HG03066 (cell line): Measurements from ENCODE around the gene IZUMO4.
A peak's percentile ranks its signal among the peaks of the same experiment; 100 is the strongest.
"Not testable (repeated sequence)": the region's sequence is repeated elsewhere in the genome, so short reads cannot be mapped to it uniquely, and the experiment has no call there.

ENCODE experiments used
- ATAC-seq: cut with Tn5 transposase; IDR thresholded peaks from one replicate; pipeline ENCODE4 v1.9.1; 2021; ENCODE audit warnings: low read depth; ENCODE audit not compliant: unreplicated experiment

The IZUMO4 gene

DNA sequence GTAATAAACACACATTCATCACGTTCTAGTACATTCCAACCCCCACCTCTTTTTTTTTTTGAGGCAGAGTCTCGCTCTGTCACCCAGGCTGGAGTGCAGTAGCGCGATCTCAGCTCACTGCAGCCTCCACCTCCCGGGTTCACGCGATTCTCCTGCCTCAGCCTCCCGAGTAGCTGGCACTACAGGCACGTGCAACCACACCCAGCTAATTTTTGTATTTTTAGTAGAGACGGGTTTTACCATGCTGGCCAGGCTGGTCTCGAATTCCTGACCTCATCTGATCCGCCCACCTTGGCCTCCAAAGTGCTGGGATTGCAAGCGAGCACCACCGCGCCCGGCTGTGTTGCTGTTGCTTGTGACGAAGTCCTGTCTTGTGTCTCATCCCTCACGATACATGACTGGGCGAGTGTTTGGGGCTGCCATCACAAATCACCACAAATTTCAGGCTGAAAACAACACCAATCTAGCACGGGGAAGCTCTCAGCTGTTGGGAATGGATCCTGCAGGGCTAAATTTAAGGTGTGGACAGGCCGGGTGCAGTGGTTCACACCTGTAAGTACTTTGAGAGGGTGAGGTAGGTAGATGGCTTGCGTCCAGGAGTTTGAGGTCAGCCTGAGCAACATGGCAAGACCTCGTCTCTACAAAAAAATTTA lies 16.3 kb upstream of the IZUMO4 start:
- ATAC-seq: no peak

DNA sequence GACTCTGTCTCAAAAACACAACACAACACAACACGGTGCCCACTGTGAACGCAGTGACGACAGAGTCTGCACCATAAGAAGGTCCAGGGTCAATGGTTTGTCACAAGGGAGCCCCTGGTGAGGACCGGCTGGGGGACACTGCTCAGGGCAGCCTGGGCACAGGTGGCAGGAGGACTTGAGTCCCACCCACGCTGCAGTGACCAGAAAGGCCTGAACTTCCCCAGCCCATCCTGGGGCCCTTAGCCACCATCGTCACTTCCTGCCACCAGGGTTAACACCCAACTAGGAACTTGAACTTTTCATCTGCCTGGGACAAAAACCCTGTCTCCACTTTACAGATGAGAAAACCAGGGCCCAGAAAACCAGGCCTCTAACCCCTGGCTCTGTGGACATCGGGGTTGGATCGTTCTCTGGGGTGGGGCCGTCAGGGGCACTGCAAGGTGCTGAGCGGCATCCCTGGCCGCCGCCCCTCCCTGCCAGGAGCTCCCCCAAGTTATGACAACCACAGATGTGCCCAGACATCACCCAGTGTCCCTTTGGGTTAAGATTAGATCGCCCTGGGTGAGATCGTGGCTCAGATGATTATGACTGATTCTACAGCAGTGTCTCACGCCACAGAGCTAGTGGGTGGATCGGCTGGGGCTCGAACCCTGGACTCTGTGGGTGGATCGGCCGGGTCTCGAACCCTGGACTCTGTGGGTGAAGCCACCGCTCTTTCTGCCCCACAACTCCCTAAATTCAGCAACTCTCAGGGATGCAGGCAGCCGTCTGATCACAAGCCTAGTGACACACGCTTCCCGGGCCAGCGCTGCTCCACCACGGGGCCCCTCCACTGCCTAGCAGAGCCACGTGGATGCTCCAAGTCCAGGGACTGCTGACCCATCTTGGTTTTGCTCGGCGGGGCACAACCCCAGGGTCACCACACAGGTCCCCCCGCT lies 14.6 kb upstream of the IZUMO4 start:
- no peak for ATAC-seq

DNA sequence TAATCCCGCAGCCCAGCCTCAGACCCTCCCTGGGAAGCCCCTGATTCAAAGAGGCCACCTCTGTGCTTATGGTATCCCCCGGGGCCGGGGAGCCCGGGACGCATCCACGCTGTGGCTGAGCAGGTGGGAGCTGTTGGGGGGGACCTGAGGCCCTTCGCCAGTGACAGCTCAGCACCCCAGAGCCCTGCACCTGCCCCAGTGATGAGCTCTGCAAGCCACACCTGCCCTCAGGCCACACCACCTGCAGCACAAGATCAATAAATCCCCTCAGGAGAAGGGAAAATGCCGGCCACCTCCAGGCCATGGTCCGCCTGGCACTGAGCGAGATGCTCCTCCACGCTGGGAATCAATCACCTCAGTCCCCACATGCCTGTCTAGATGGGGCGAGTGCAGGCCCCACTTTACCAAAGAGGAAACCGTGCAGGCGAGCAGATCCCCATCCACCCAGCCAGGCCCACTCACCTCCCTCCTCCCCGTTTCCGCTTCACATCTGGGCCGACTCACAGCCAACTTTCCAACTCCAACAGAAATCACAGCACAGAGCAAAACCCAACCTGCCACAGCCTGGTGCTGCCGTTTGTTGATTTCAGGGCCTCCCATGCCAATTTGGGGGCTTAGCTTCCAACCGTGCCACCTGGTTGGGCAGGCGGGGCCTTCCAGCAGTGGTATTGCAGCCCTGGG lies 13.4 kb upstream of the IZUMO4 start:
- no peak for ATAC-seq

DNA sequence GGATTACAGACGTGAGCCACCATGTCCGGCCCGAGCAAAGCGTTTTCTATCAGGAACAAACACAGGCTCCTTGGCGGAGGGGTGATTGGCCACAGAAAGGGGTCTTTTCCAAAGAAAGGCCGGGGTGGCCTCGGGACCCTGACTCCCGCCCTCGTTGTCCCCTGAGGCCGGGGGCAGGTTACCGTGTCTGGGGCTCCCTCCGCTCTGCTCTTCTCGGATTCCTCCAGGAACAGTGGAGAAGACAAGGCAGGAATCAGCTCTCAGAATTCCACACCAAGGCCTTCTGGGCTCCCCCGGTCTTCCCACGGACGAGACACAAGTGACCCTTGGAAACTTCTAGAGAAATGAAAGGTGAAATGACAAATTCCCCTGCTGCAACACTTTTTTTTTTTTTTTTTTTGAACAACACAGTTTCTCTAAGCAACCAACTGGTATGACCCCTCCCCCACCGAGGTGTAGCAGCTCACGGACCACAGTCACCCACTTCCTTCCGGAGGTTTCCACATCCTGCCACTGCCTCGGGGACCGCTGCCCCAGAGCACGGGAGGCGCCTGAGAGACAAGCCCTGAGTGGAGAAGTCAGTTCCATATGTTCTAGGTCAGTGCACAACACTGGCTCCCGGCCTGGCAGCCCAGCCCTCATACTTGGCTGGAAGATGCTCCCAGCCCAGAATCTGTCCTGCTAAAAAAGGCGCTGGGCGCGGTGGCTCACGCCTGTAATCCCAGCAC lies 11.6 kb upstream of the IZUMO4 start:
- ATAC-seq: no peak

DNA sequence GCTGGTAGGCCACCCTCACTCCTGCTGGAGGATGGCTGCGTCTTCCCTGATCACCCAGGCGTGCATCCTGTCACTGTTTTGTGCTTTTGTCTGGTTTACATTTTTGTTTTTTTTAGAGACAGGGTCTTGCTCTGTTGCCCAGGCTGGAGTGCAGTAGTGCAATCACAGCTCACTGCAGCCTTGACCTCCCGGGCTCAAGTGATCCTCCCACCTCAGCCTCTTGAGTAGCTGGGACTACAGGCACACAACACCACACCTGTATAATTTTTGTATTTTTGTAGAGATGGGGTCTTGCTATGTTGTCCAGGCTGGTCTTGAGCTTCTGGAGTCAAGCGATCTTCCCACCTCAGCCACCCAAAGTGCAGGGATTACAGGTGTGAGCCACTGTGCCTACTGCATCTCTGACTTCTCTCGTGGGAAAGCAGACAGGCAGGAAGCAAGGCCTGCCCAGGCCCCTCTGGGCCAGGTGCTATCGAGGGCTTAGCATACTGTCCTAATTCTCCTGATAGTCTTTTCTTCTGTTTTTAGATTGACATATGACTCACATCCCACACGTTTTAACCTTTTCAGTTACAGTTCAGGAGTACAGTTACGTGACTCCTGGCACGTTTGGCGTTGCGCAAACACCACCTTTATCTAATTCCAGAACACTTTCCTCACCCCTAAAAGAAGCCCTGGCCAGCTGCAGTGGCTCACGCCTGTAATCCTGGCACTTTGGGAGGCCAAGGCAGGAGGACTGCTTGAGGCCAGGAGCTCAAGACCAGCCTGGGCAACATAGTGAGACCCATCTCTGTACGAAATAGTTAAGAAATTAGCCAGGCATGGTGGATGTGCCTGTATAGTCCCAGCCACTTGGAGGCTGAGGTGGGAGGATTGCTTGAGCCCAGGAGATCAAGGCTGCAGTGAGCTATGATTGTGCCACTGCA lies 9.8 kb upstream of the IZUMO4 start:
- ATAC-seq: not testable (repeated sequence)

DNA sequence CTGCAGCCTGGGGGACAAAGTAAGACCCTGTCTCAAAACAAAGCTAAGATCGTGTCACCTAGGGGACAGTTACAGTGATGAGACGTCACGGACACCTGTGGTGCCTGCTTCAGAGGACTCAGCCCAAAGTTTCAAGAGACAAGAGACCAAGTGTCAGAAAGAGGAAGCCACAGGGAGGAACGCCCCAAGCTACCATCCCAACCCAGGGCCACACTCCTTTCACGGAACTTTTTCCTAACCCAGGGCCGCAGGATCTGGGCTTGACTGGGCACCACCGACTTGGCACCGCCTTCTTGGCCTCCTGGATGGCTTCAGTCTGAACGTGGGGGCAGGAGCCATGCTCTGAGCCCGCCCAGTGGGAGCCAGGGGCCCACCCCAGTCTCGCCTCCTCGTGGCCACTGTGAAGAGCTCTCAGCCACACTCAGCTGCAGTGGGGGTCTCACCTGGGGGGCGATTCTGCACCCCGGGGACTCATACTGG lies 9.1 kb upstream of the IZUMO4 start:
- ATAC-seq: no peak

DNA sequence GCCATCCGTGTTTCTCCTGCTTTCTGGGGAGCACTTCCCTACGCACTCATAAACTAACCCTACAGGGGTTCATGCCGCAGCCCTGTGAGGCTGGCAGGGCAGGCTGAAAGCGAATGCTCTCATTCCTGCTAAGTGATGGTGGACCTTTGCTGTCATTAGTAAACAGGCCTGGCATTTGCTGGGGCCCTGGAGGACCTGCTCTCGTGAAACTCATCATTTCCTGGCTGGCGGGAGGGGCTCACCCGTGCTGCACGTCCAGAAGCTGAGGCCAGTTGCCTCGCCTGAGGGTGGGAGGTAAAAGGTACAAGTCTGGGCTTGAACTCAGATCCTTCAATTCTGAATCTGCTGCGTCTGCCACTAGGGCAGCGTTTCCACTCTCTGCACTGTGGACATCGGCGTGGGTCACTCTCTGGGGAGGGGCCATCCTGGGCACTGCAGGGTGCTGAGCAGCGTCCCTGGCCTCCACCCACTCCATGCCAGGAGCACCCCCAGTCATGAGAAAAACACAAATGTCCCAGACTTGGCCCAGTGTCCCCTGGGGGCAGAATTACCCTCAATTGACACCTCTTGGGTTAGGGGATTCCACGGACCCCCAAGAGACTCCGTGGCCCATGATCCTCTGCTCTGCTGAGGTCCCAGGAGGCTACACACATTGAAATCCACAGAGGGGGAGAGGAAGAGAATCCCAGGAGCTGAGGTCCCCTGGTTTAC lies 7.6 kb upstream of the IZUMO4 start:
- no peak for ATAC-seq

DNA sequence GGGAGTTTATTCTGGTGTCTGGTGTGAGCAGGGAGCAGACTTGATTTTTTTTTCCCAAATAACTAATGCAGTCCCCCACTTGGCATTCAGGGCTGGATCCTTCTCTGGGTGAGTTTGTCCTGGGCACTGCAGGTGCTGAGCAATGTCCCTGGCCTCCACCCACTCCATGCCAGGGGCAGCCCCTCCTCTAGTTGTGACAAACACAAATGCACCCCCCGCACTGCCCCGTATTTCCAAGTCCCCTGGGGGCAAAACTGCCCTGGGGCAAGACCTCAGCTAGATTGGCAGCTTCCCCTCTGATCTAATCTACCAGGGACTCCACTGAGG lies 7.0 kb upstream of the IZUMO4 start:
- ATAC-seq: no peak

DNA sequence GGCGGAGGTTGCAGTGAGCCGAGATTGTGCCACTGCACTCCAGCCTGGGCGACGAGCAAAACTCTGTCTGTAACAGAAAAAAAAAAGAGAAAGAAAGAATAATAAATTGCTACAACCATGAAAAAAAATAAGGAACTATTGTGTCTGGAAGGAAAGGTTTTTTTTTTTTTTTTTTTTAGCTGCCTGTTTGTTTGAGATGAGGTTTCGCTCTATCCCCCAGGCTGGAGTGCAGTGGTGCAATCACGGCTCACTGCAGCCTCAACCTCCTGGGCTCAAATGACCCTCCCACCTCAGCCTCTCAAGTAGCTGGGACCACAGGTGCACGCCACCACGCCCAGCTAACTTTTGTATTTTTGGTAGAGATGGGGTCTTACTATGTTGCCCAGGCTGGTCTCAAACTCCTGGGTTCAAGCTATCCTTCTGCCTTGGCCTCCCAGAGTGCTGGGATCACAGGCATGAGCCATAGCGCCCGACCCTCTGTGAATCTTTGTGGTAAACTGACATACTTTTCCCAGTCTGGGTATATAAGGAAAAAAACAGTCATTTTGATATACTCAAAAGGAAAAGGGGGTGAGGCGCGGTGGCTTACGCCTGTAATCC lies 4.7 kb upstream of the IZUMO4 start:
- not testable (repeated sequence) for ATAC-seq

DNA sequence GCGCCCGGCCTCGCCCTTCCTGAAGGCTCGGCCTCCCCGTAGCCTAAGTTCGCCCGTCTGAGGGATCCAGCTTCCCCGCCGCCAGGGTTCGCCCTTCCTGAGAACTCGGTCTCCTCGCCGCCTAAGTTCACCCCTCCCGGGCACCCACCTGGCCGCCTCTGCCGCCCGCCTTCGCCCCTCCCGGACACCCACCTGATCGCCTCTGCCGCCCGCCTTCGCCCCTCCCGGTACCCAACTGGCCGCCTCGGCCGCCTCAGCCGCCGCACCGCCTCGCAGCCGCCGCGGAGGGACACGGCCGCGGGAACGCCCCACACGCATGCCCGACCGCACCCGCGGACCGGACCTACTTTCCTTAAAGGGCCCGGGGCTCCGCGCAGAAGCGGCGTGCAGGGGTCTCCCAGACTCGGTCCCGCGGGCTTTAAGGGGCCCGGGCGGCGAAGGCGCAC lies 658 bp upstream of the IZUMO4 start, which contains the start of gene MOB3A:
TSS of gene MOB3A (minus strand) at position 293 of the 446 bp plus-strand sequence. CDS start 17,766 bp downstream, outside the sequence.
- ATAC-seq: peak; percentile 26

DNA sequence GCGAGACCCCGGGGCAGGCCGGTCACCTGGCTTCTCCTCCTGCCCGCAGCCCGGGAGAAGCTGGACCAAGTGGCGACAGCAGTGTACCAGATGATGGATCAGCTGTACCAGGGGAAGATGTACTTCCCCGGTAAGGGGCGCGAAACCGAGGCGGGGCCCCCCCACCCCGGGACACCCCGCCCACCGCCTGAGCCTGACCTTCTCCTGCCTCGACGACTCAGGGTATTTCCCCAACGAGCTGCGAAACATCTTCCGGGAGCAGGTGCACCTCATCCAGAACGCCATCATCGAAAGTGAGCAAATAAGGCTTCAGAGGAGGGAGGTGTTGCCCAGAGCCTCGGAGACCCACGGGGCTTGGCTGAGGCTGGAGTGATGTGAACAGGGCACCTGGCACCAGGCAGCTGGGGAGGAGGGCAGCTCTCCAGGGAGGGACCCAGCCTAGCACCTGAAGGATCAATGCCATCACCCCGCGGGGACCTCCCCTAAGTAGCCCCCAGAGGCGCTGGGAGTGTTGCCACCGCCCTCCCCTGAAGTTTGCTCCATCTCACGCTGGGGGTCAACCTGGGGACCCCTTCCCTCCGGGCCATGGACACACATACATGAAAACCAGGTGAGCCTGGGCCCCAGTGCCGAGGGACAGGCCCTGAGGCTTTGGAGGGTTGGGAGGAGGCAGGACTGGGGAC lies 629 bp downstream of the IZUMO4 start:
- ATAC-seq: no peak

DNA sequence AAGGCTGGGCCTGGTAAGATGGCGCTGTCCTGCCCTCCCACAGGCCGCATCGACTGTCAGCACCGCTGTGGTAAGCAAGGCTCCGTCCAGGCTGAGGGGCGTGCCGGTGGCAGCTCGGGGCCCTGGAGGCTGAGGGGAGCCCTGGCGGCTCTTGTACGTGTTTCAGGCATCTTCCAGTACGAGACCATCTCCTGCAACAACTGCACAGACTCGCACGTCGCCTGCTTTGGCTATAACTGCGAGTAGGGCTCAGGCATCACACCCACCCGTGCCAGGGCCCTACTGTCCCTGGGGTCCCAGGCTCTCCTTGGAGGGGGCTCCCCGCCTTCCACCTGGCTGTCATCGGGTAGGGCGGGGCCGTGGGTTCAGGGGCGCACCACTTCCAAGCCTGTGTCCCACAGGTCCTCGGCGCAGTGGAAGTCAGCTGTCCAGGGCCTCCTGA lies 1.2 kb downstream of the IZUMO4 start:
- ATAC-seq: no peak

DNA sequence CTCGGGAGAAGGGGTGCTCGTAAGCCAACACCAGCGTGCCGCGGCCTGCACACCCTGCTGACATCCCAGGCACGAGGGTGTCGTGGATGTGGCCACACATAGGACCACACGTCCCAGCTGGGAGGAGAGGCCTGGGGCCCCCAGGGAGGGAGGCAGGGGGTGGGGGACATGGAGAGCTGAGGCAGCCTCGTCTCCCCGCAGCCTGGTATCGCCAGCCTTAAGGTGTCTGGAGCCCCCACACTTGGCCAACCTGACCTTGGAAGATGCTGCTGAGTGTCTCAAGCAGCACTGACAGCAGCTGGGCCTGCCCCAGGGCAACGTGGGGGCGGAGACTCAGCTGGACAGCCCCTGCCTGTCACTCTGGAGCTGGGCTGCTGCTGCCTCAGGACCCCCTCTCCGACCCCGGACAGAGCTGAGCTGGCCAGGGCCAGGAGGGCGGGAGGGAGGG lies 2.4 kb downstream of the IZUMO4 start:
- ATAC-seq: no peak

DNA sequence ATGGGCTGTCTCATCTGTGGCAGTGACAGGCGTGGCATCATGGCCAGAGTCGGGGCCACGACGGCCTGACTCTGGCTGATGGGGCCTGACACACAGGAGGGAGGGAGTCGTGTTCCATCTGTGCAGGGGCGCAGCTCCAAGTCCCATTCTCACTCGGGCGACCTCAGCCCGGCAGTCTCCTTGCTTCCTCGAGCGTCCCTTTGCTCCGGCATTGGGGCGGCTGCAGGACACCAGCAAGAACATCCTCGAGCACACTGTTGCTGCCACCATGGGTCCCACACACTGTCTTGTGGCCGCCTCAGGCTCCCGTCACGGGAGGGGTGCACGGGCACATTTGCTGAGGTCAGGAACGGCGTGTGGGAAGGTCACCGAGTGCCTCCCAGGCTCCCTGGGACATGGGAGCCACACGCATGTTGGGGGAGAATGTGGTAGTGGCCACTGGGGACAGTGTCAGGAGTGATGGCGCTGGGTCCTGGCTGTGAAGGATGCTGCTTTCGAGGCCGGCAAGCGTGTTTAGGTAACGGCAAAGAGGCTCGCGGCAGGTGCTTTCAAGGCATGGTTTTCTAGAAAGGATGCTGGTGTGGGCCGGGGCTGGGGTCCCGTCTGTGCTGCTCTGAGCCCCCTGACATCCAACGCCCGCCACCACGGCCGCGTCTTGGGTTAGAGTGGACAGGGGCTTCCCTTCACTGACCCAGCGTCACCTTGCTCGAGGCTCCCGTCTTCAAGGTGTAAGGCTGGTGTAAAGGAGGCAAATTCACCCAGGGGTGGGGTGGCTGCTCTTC lies 3.4 kb downstream of the IZUMO4 start:
- no peak for ATAC-seq

DNA sequence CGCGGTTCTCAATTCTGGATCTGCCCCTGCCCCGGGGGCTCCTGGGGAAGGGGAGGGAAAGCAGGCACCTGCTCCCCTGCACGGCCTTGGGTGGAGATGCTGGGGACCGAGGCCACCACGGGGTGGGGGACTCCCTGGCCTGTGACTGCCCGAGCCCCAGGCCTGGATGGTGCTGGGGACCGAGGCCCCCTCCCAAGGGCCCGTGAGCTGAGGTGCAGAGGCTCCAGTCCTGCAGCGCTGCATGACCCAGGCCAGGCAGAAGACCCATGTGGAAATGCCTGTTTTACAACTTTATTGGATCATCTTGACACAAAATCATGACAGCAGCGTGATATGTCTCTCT lies 4.0 kb downstream of the IZUMO4 start:
- no peak for ATAC-seq

DNA sequence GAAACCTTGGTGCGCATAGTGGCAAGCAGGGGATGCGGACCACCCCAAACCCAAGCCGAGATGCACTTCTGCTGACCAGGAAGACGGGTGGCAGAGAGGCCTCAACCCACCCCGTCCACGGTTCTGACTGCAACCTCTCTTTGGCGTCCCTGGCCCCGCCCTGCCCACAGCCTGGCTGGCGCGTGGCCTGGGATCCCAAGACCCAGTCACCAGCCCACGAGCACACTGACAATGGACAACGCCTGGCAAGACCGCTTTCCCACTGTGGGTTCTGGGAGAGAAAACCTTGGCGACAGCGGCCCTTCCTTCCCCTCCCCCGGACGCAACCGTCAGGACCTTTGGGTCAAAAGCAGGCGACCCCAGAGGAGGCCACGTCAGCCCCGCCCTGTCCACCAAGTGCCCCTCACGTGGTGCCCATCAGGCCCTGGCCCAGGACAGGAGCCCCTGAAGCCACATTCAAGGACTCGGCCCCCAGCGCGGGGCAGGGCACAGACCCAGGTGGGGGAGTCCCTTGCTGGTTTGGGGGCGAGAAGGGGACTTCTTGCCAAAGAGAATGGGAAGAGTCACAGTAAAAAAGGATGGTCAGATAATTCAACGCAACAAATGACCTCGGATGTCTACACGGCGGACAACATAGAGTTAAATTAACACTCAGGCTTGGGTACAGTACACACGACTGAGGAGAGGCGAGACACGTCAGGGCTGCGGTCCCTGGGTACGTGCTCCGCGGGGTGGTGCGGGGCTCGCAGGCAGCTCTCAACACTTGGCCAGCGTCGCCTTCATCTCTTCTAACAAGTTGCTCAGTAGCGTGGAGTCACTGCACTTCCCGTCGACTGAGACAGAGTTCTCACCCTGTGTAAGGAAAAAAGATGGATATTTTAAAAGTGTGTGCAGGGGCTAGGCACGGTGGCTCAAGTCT lies 5.0 kb downstream of the IZUMO4 start:
- no peak for ATAC-seq
